GM13977 (cell line): ENCODE measurements around the gene EDC3.
"Not testable (repeated sequence)": the region's sequence is repeated elsewhere in the genome, so short reads cannot be mapped to it uniquely, and the experiment has no call there.

Source experiments
- DNase-seq: peaks from one replicate; pipeline ENCODE4 v3.0.0; 2012; ENCODE audit warnings: low spot score
- in situ Hi-C: fragments of 300-500 bp; cut with MboI; formaldehyde crosslinking; loops from one replicate; pipeline ENCODE4 v1.12.0; 2022; ENCODE audit warnings: low sequenced_read_pairs, low pct_unique_long_range_greater_than_20kb, mixed read lengths, inconsistent platforms; ENCODE audit not compliant: unreplicated experiment
- TF ChIP-seq, protein P1 (sequence below): IDR thresholded peaks from 2 replicates; pipeline ENCODE4 v1.5.1; 2012; ENCODE audit warnings: mild to moderate bottlenecking, control low read depth; ENCODE audit not compliant: insufficient read depth; ENCODE audit errors: extremely low read depth, missing control alignments

Gene EDC3

DNA sequence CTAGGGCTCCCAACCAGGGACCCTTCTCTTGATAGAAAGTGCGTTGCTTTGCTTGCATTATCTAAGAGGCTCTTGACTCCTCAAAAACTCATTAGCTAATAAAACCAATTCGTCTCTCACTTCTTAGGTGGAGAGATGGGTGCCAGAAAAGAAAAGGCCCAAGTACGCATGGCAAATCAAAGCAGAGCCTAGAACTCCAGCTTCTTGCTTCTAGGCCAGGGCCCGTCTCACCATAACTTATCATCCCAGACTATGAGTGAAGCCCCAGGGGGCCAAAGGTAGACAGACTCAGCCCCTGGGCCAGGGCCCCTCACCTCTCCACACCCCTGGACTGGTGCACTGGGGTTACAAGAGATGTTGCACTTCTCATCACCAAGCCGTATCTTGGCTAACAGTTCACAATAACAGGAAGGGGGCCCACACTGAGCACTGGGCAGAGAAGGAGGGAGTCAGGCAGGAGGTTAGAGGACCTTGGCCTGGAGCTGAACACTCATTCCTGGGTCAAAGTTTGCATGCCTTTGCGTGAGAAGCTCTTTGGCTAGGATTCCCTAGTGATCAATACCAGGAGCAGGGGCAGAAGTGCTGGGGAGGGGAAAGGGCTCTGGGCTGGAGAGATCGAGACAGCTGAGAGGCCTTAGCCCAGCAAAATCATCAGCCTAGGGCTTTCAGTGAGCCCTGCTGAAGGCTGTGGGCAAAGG is 34.9 kb upstream of the EDC3 start:
- TF ChIP-seq, protein P1, sequence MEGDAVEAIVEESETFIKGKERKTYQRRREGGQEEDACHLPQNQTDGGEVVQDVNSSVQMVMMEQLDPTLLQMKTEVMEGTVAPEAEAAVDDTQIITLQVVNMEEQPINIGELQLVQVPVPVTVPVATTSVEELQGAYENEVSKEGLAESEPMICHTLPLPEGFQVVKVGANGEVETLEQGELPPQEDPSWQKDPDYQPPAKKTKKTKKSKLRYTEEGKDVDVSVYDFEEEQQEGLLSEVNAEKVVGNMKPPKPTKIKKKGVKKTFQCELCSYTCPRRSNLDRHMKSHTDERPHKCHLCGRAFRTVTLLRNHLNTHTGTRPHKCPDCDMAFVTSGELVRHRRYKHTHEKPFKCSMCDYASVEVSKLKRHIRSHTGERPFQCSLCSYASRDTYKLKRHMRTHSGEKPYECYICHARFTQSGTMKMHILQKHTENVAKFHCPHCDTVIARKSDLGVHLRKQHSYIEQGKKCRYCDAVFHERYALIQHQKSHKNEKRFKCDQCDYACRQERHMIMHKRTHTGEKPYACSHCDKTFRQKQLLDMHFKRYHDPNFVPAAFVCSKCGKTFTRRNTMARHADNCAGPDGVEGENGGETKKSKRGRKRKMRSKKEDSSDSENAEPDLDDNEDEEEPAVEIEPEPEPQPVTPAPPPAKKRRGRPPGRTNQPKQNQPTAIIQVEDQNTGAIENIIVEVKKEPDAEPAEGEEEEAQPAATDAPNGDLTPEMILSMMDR, result no peak
- no peak for DNase-seq
- in situ Hi-C loops, result no loop called here

DNA sequence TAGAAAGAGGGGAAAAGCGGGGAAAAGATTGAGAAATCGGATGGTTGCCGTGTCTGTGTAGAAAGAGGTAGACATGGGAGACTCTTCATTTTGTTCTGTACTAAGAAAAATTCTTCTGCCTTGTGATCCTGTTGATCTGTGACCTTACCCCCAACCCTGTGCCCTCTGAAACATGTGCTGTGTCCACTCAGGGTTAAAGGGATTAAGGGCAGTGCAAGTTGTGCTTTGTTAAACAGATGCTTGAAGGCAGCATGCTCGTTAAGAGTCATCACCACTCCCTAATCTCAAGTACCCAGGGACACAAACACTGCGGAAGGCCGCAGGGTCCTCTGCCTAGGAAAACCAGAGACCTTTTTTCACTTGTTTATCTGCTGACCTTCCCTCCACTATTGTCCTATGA is 33.5 kb upstream of the EDC3 start:
- DNase-seq, in situ Hi-C loops: not testable (repeated sequence)

DNA sequence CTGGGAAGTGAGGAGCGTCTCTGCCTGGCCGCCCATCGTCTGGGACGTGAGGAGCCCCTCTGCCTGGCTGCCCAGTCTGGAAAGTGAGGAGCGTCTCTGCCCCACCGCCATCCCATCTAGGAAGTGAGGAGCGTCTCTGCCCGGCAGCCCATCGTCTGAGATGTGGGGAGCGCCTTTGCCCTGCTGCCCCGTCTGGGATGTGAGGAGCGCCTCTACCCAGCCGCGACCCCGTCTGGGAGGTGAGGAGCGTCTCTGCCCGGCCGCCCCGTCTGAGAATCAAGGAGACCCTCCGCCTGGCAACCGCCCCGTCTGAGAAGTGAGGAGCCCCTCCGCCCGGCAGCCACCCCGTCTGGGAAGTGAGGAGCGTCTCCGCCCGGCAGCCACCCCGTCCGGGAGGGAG is 32.9 kb upstream of the EDC3 start:
- in situ Hi-C loops, result not testable (repeated sequence)

DNA sequence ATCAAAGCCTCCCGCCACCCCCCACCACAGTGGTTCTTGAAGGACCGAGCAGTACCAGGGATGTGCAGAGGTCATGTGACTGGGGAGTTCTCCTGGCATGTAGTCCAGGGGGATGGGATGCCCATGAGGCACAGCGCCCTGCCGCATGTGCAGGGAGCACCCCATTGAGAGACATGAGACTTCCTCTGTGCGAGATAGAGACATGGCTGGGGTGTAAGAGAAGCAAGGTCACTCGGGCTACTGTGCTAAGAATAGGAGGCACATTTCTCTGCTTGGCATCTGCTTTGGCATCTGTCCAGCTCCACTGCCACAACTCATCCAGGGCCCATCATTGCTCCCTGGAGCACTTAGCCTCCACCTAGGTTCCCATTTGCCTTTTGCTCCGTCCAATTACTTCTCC is 31.9 kb upstream of the EDC3 start:
- in situ Hi-C loops, result no loop called here
- DNase-seq, result no peak
- TF ChIP-seq, protein P1, result no peak

More for the DNA sequence above, 32.9 kb upstream of the EDC3 start:
- DNase-seq, result not testable (repeated sequence)

DNA sequence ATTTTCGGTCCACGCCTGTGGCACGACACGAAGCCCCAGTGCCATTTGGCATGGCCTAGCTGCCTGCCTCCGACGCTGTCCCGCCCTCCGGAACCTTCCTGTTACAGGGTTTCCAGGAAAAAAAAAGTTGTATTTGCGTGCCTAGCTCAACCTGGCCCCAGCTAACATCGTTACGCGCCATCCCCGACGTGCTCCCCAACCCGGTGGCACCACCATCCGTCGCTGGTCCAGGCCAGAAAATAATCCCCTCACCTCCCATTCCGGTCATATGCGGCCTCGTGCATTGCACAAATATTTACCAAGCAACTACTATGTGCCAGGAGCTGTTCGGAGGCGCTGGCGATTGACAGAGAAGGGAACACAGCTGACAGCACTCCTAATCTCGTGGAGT is 30.9 kb upstream of the EDC3 start:
- DNase-seq, result no peak
- TF ChIP-seq, protein P1, result no peak
- in situ Hi-C loops, result no loop called here

DNA sequence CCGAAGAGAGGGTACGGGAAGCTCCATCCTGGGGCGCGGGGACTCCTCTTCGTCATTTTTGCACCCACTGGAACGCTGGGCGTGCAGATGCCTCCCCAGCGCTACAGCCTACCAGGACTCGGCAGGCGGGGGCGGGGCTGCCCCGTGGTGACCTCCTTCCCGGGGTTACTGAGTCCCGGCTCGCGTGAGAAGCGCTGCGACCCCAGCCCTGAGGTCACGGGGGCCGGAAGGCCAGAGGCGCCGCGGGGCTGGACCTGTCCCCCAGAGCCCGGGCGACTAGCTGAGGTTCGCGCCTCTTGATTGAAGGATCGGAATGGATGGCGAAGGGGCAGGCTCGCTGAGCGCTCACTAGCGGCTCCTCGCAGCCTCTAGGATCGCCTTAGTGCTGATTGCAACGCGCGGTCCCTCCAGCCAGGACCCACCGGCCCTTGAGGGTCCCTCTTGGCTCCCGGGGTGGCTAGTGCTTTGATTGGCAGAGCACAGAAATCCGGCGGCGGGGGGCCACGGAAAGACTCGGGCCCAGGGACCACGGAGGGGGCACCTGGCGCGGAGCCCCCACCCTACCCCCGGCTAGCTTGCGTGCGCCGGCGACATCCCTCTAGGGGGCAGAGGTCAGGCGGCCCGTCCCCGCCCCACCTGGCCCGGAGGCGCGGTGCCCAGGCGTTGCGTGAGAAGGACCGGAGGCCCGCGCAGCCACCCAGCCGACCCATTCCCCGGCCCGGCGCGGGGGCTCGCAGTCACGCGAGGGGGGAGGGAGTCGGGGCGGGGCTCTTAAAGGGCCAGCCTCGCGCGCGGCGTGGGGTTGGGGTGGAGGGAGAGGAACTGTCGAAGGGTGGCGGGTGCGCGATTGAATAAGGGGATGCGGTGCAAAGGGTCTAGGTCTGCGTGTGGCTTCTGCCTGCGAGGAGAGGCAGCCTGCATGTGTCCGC is 30.3 kb upstream of the EDC3 start:
- in situ Hi-C loops, result no loop called here
- TF ChIP-seq, protein P1, result no peak
- DNase-seq, result peak; percentile 75

DNA sequence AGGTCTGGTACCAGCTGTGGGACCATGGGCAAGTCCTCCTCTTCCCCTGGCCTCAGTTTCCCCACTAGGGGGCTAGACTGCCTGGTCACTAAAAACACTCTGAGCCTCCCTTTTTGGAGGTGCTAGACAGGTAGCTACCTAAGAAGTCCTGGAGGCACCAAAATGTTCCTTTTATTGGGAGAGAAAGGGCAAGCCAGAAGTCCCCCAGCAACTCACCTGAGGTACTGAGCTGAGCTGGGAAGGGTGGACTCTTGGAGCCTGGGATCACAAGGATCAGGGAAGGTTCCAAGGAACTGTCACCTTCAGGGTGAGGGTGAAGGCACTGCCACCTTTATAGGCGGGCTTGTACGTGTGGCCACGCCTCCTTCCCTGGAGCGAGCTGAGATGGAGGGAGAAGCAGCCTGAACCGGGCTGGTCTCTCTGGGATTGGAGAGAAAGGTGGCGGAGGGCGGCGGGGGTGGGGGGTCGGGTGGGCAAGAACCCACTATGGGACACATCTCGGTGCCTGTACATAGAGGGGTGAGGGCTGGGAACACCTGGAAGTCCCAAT is 29.5 kb upstream of the EDC3 start, which contains the start of gene CYP1A1:
CYP1A1 (minus strand) TSS at position 304 of the 550 bp plus-strand sequence. CDS start 2,431 bp downstream, outside the sequence.
- DNase-seq, result peak; percentile 51
- TF ChIP-seq, protein P1, result no peak
- in situ Hi-C loops, result no loop called here
